H1 (cell line): ENCODE data around the gene ZNF560. TPM values are rescaled to one million over a fixed set of nuclear protein-coding genes. Genes with fewer than 3 reads are reported as not detected.

Experiments
- CTCF ChIA-PET: fragments of 300-600 bp; sonication (Branson Sonifier 250); formaldehyde crosslinking; loops from one replicate; lab custom pipeline; 2021; ENCODE audit not compliant: partially characterized antibody; lab: Charles Lee
- POLR2A ChIA-PET: fragments of 300-600 bp; sonication (Branson Sonifier 250); formaldehyde crosslinking; loops from one replicate; lab custom pipeline; 2021; ENCODE audit warnings: inconsistent platforms; ENCODE audit not compliant: partially characterized antibody; lab: Charles Lee
- DNase-seq, 2 experiments: peaks; one replicate each; pipeline versions ENCODE4 v3.0.0 to v3.0.0-alpha.2; 2010 to 2022; ENCODE audit warnings: low spot score in 2 of 2, low read depth in 1 of 2, mixed read lengths in 1 of 2
- FAIRE-seq: peaks from 2 replicates; lab custom pipeline; 2011; peaks lifted over from hg19 to GRCh38; lab: Jason Lieb, UNC
- H2AFZ ChIP-seq: 2 replicates; pipeline ENCODE4 v1.8.1; 2012; ENCODE audit warnings: low read length, inconsistent platforms
- H2AK5ac ChIP-seq: 2 replicates; pipeline ENCODE4 v1.6.1; 2013; ENCODE audit warnings: low read depth, low read length
- H2BK120ac ChIP-seq: replicated peaks from 2 replicates; pipeline ENCODE3; 2013; ENCODE audit warnings: low read depth, low read length, inconsistent platforms
- H2BK12ac ChIP-seq: 2 replicates; pipeline ENCODE4 v1.6.1; 2013; ENCODE audit warnings: low read depth, low read length
- H2BK15ac ChIP-seq: 2 replicates; pipeline ENCODE4 v1.6.1; 2013; ENCODE audit warnings: low read length
- H2BK20ac ChIP-seq: 2 replicates; pipeline ENCODE4 v1.6.1; 2013; ENCODE audit warnings: low read length
- H2BK5ac ChIP-seq: 2 replicates; pipeline ENCODE4 v1.6.1; 2013; ENCODE audit warnings: low read depth, low read length
- H3K14ac ChIP-seq: 2 replicates; pipeline ENCODE4 v1.6.1; 2013; ENCODE audit warnings: inconsistent platforms; ENCODE audit not compliant: insufficient read length
- H3K18ac ChIP-seq: 2 replicates; pipeline ENCODE4 v1.6.1; 2013; ENCODE audit warnings: low read length; ENCODE audit errors: extremely low read depth
- H3K23ac ChIP-seq: 2 replicates; pipeline ENCODE4 v1.6.1; 2013; ENCODE audit warnings: inconsistent platforms; ENCODE audit not compliant: insufficient read length
- H3K23me2 ChIP-seq: 2 replicates; pipeline ENCODE4 v1.6.1; 2013; ENCODE audit warnings: low read depth, low read length
- H3K27ac ChIP-seq: 2 replicates; pipeline ENCODE4 v1.6.1; 2011; ENCODE audit warnings: low read depth, low read length, inconsistent platforms
- H3K27me3 ChIP-seq, 4 experiments: replicated peaks in 1 of 4; 1 replicate in 1 of 4; 2 replicates in 3 of 4; pipeline versions ENCODE4 v1.6.1 to v1.8.1; 2011 to 2013; ENCODE audit warnings: low read length in 3 of 4, mild to moderate bottlenecking in 3 of 4, inconsistent platforms in 2 of 4, mixed read lengths in 2 of 4, moderate library complexity in 1 of 4; ENCODE audit not compliant: control insufficient read depth in 3 of 4, insufficient read depth in 3 of 4; ENCODE audit errors: extremely low read depth in 1 of 4
- H3K36me3 ChIP-seq, 4 experiments: 2 replicates each; pipeline versions ENCODE4 v1.6.1 to v1.8.1; 2011 to 2013; ENCODE audit warnings: mild to moderate bottlenecking in 4 of 4, low read length in 3 of 4, moderate library complexity in 2 of 4, control low read depth in 1 of 4, inconsistent platforms in 1 of 4; ENCODE audit not compliant: insufficient read depth in 4 of 4, control insufficient read depth in 2 of 4
- H3K4ac ChIP-seq: replicated peaks from 2 replicates; pipeline ENCODE3; 2013; ENCODE audit warnings: low read length, low read depth, mixed read lengths, inconsistent platforms; ENCODE audit not compliant: insufficient read length
- H3K4me1 ChIP-seq, 4 experiments: replicated peaks in 1 of 4; 1 replicate in 1 of 4; 2 replicates in 3 of 4; pipeline versions ENCODE4 v1.6.1 to v1.8.1; 2011 to 2013; ENCODE audit warnings: low read length in 3 of 4, inconsistent platforms in 2 of 4, mixed read lengths in 1 of 4; ENCODE audit not compliant: insufficient read depth in 4 of 4, control insufficient read depth in 3 of 4
- H3K4me2 ChIP-seq, 2 experiments: 2 replicates each; pipeline versions ENCODE4 v1.6.1 to v1.8.1; 2011 to 2013; ENCODE audit warnings: low read depth in 2 of 2, low read length in 2 of 2, control low read depth in 1 of 2, inconsistent platforms in 1 of 2, mild to moderate bottlenecking in 1 of 2; ENCODE audit not compliant: insufficient read depth in 1 of 2
- H3K4me3 ChIP-seq, 4 experiments: fragments of 200-600, 300-600 bp in 1 of 4; sonication (generic), shearing (Covaris generic), sonication (Bioruptor Twin) in 1 of 4; 2 replicates each; pipeline versions ENCODE4 v1.5.1 to v1.8.1; 2011 to 2016; ENCODE audit warnings: low read length in 4 of 4, low read depth in 3 of 4, control low read depth in 2 of 4, inconsistent platforms in 2 of 4, mild to moderate bottlenecking in 2 of 4, mixed read lengths in 1 of 4, moderate library complexity in 1 of 4; ENCODE audit not compliant: insufficient read depth in 2 of 4; ENCODE audit errors: extremely low read depth in 1 of 4
- H3K56ac ChIP-seq: replicated peaks from 2 replicates; pipeline ENCODE3; 2013; ENCODE audit warnings: low read depth, mild to moderate bottlenecking, mixed read lengths, low read length, inconsistent platforms; ENCODE audit not compliant: insufficient read length
- H3K79me1 ChIP-seq: 2 replicates; pipeline ENCODE4 v1.6.1; 2013; ENCODE audit warnings: low read depth, low read length, control low read depth
- H3K79me2 ChIP-seq, 2 experiments: 2 replicates each; pipeline versions ENCODE4 v1.6.1 to v1.8.1; 2012 to 2013; ENCODE audit warnings: low read length in 2 of 2, mild to moderate bottlenecking in 2 of 2, inconsistent platforms in 1 of 2; ENCODE audit not compliant: insufficient read depth in 2 of 2, control insufficient read depth in 1 of 2
- H3K9ac ChIP-seq, 4 experiments: replicated peaks in 1 of 4; 1 replicate in 1 of 4; 2 replicates in 3 of 4; pipeline versions ENCODE4 v1.6.1 to v1.8.1; 2011 to 2013; ENCODE audit warnings: low read depth in 3 of 4, low read length in 3 of 4, control low read depth in 2 of 4, mild to moderate bottlenecking in 2 of 4, moderate library complexity in 2 of 4, inconsistent platforms in 1 of 4; ENCODE audit errors: extremely low read depth in 1 of 4
- H3K9me3 ChIP-seq, 2 experiments: 2 replicates each; pipeline versions ENCODE4 v1.6.1 to v1.8.1; 2012 to 2013; ENCODE audit warnings: mild to moderate bottlenecking in 2 of 2, moderate library complexity in 2 of 2, control low read depth in 1 of 2, inconsistent platforms in 1 of 2, low read depth in 1 of 2, low read length in 1 of 2, mixed read lengths in 1 of 2; ENCODE audit not compliant: insufficient read depth in 2 of 2
- H4K20me1 ChIP-seq, 2 experiments: replicated peaks in 1 of 2; 2 replicates each; pipeline versions ENCODE3 to v1.8.1; 2011 to 2013; ENCODE audit warnings: inconsistent platforms in 2 of 2, low read length in 2 of 2, mild to moderate bottlenecking in 1 of 2; ENCODE audit not compliant: insufficient read depth in 2 of 2, control insufficient read depth in 1 of 2
- H4K5ac ChIP-seq: 2 replicates; pipeline ENCODE4 v1.6.1; 2013; ENCODE audit warnings: low read length, low read depth, mixed read lengths, inconsistent platforms; ENCODE audit not compliant: insufficient read length
- H4K8ac ChIP-seq: 2 replicates; pipeline ENCODE4 v1.8.0; 2013; ENCODE audit warnings: mild to moderate bottlenecking, moderate library complexity, low read length, inconsistent platforms; ENCODE audit not compliant: insufficient read depth; ENCODE audit errors: extremely low read depth
- H4K91ac ChIP-seq: replicated peaks from 2 replicates; pipeline ENCODE3; 2013; ENCODE audit warnings: low read length, mixed read lengths, inconsistent platforms; ENCODE audit not compliant: insufficient read length
- CHD2 ChIP-seq: IDR thresholded peaks from 2 replicates; pipeline ENCODE4 v1.6.1; 2012; ENCODE audit warnings: low read length, improper control_type of control experiment
- EP300 ChIP-seq, 2 experiments: IDR thresholded peaks; 1 replicate in 1 of 2; 2 replicates in 1 of 2; pipeline ENCODE4 v1.6.1; 2011 to 2012; ENCODE audit warnings: low read depth in 2 of 2, low read length in 2 of 2, mild to moderate bottlenecking in 2 of 2, borderline replicate concordance in 1 of 2, inconsistent platforms in 1 of 2, moderate library complexity in 1 of 2
- KDM1A ChIP-seq: fragments of 200-600, 300-600 bp; sonication (generic); IDR thresholded peaks from 2 replicates; pipeline ENCODE4 v1.7.1; 2016; ENCODE audit warnings: mild to moderate bottlenecking, low read length, borderline replicate concordance
- NRF1 ChIP-seq: IDR thresholded peaks from 2 replicates; pipeline ENCODE4 v1.6.1; 2011; ENCODE audit warnings: mild to moderate bottlenecking, low read depth, low read length, improper control_type of control experiment
- POLR2AphosphoS5 ChIP-seq: IDR thresholded peaks from 2 replicates; pipeline ENCODE4 v1.6.1; 2011; ENCODE audit warnings: low read depth, low read length
- RBBP5 ChIP-seq: IDR thresholded peaks from 2 replicates; pipeline ENCODE4 v1.7.1; 2012; ENCODE audit warnings: low read depth, mild to moderate bottlenecking, inconsistent platforms, low read length, moderate library complexity, borderline replicate concordance
- SIN3A ChIP-seq, 2 experiments: IDR thresholded peaks in 1 of 2; conservative IDR thresholded peaks in 1 of 2; 2 replicates each; pipeline ENCODE4 v1.6.1; 2011 to 2012; ENCODE audit warnings: low read length in 2 of 2, improper control_type of control experiment in 1 of 2, low read depth in 1 of 2, mild to moderate bottlenecking in 1 of 2
- SIX5 ChIP-seq: IDR thresholded peaks from 2 replicates; pipeline ENCODE4 v1.6.1; 2011; ENCODE audit warnings: mild to moderate bottlenecking, low read depth, low read length
- SP4 ChIP-seq: IDR thresholded peaks from 2 replicates; pipeline ENCODE4 v1.6.1; 2012; ENCODE audit warnings: low read length, inconsistent platforms
- TBP ChIP-seq: IDR thresholded peaks from 2 replicates; pipeline ENCODE4 v1.6.1; 2011; ENCODE audit warnings: low read depth, low read length, improper control_type of control experiment
- WGBS, 2 experiments: shearing (Covaris generic) in 1 of 2; methylation state at CpG; one replicate each; pipeline versions ENCODE4 v1.1.6 to v1.1.7; 2013 to 2015; ENCODE audit warnings: low lambda C conversion rate in 2 of 2, mixed read lengths in 2 of 2, inconsistent platforms in 1 of 2, low coverage in 1 of 2, missing lambda C conversion rate in 1 of 2; ENCODE audit not compliant: insufficient replicate concordance in 2 of 2, insufficient coverage in 1 of 2, insufficient read length in 1 of 2; ENCODE audit errors: extremely low coverage in 1 of 2, missing lambda C conversion rate in 1 of 2; 5-methylcytosine and 5-hydroxymethylcytosine counted together
- polyA plus RNA-seq, 7 experiments: library from polyadenylated mRNA; depleted of rRNA in 3 of 7; stranded (reverse) in 5 of 7; unstranded in 2 of 7; fragments of >200 nt in 5 of 7; fragments of 200-250 nt in 2 of 7; gene quantifications; 1 replicate in 5 of 7; 2 replicates in 1 of 7; 4 replicates in 1 of 7; pipeline versions ENCODE4 v1.2.1 to v1.2.3, GENCODE V29; 2011 to 2013; ENCODE audit warnings: missing spikeins in 2 of 7, mixed read lengths in 2 of 7
- total RNA-seq: library from RNA; stranded (reverse); fragmentation: NEBNext Ultra II Directional; extraction: Animal tissue kit (Norgen Biotek cat#: 25700); gene quantifications from 2 replicates; pipeline ENCODE4 v1.2.1, GENCODE V29; 2021

The ZNF560 gene
- total and polyA plus RNA-seq, 2 of the 8 experiments (the other 6 are each of a cell fraction or from before 2014, with no cell fraction given) = 0.02 TPM; not detected in 1

GRCh38 chr19:9538183-9539058 lies 40.0 kb upstream of the ZNF560 start, which contains the start of gene ZNF426:
TSS of gene ZNF426 (minus strand) at chr19:9538645. CDS start at chr19:9536232, 2,413 bp downstream.
- H3K79me2 ChIP-seq = peaks cover 4 to 27% of the 10 kb centered on the region in 2 experiments; a peak in 3 of 4 replicates
- H4K8ac ChIP-seq = peak within 1 kb of the TSS; percentile 100
- no peaks in the 10 kb centered on the region for H3K27me3 ChIP-seq
- peaks cover 15 to 35% (median 25%) of the 10 kb centered on the region in 4 experiments; a peak in 7 of 8 replicates for H3K36me3 ChIP-seq
- H3K27ac ChIP-seq = peak within 1 kb of the TSS; percentile 94
- no peaks in the 10 kb centered on the region; the same call in 1 of the 2 replicates for H3K23me2 ChIP-seq
- peak within 1 kb of the TSS; percentile 56 to 74 for H3K4me2 ChIP-seq
- H3K9ac ChIP-seq = peak within 1 kb of the TSS; percentile 85 to 95 (median 92)
- no peaks in the 10 kb centered on the region for H4K20me1 ChIP-seq
- DNase-seq = peak; percentile 58 to 95
- peak; percentile 82 for FAIRE-seq
- H4K5ac ChIP-seq = peak within 1 kb of the TSS; percentile 98
- no peak within 1 kb of the TSS for H2BK120ac ChIP-seq
- no peak within 1 kb of the TSS for H2AK5ac ChIP-seq
- H2BK20ac ChIP-seq = no peak within 1 kb of the TSS
- peak within 1 kb of the TSS; percentile 95 for H4K91ac ChIP-seq
- peak within 1 kb of the TSS; percentile 90 for H3K56ac ChIP-seq
- WGBS, 2 experiments = 5% methylated on average over 49 of the region's 49 CpGs; no CpG with 5 or more reads in 1 of the 2 experiments
- no peak within 1 kb of the TSS for H3K14ac ChIP-seq
- H3K9me3 ChIP-seq = peaks cover 22 to 29% of the 10 kb centered on the region in 2 experiments
- CTCF ChIA-PET = no interaction called here
- no peaks in the 10 kb centered on the region for H3K4me1 ChIP-seq
- H3K4ac ChIP-seq = peak within 1 kb of the TSS; percentile 41
- POLR2A ChIA-PET = interaction anchor here (0.8 to 1.7 kb wide), 4 partner anchors 11 to 44 kb away, joined by 3 to 5 read pairs (median 4); no protein-coding TSS in a partner anchor
- peak within 1 kb of the TSS; percentile 95; the same call in 1 of the 2 replicates for H2BK15ac ChIP-seq
- H3K79me1 ChIP-seq = peaks cover 2% of the 10 kb centered on the region; the same call in 1 of the 2 replicates
- H3K23ac ChIP-seq = no peak within 1 kb of the TSS
- peak within 1 kb of the TSS; percentile 100 for H2BK5ac ChIP-seq
- H3K4me3 ChIP-seq = peak within 1 kb of the TSS; percentile 83 to 98 (median 96)
- H2AFZ ChIP-seq = peak within 1 kb of the TSS; percentile 84
- peak within 1 kb of the TSS; percentile 98 for H3K18ac ChIP-seq
- H2BK12ac ChIP-seq = peak within 1 kb of the TSS; percentile 99; the same call in 1 of the 2 replicates
- TF ChIP-seq KDM1A = no peak
- TF ChIP-seq RBBP5 = peak; percentile 87
- TF ChIP-seq NRF1 = no peak
- no peak for TF ChIP-seq SP4
- TF ChIP-seq SIX5 = 0 out of 2 replicates have a peak, but pooled peaks have one; percentile 3
- peak; percentile 82; the same call in 1 of the 2 replicates for TF ChIP-seq POLR2AphosphoS5
- peak; percentile 63; the same call in 1 of the 2 replicates for TF ChIP-seq CHD2
- TF ChIP-seq TBP = peak; percentile 93
- TF ChIP-seq EP300 (IDR thresholded peaks at IDR 0.05; ENCODE audit: borderline replicate concordance in 1 of 2, low read depth in 2 of 2, low read length in 2 of 2) = peak in 1 of 2 experiments; percentile 64; a peak in 1 of 3 replicates
- TF ChIP-seq SIN3A (conservative IDR thresholded peaks at IDR 0.05 in 1 of 2, IDR thresholded peaks at IDR 0.05 in 1 of 2; ENCODE audit: low read depth in 1 of 2, low read length in 2 of 2) = peak in 1 of 2 experiments; percentile 84; a peak in 2 of 4 replicates
